Sciatic nerve (tissue), 2 donors: Measurements from ENCODE around the gene CES5A. TPM values are rescaled to one million over a fixed set of nuclear protein-coding genes. Genes with fewer than 3 reads are reported as not detected.
"Not testable (repeated sequence)": the region's sequence is repeated elsewhere in the genome, so short reads cannot be mapped to it uniquely, and the experiment has no call there.

Experiments
- ATAC-seq: fragments of 200-7000 bp; cut with Tn5 transposase; one replicate; pipeline ENCODE4 v1.9.1; 2020; ENCODE audit warnings: mild to moderate bottlenecking, moderate library complexity
- DNase-seq: peaks from one replicate; pipeline ENCODE4 v3.0.0-alpha.2; 2020; ENCODE audit warnings: low spot score
- intact Hi-C: fragments of 100-400 bp; cut with DNase I; formaldehyde crosslinking; loops from one replicate; pipeline ENCODE4 v1.14.2; 2022
- total RNA-seq: library from RNA; stranded (reverse); fragmentation: NEBNext Ultra II Directional; extraction: Animal tissue kit (Norgen Biotek cat#: 25700); gene quantifications from one replicate; pipeline ENCODE4 v1.2.1, GENCODE V29; 2021
- donor health status: DM: no; HTN: no; CAD: no.
- donor health status: DM: no; HTN: no; CAD: no.

The CES5A gene, protein sequence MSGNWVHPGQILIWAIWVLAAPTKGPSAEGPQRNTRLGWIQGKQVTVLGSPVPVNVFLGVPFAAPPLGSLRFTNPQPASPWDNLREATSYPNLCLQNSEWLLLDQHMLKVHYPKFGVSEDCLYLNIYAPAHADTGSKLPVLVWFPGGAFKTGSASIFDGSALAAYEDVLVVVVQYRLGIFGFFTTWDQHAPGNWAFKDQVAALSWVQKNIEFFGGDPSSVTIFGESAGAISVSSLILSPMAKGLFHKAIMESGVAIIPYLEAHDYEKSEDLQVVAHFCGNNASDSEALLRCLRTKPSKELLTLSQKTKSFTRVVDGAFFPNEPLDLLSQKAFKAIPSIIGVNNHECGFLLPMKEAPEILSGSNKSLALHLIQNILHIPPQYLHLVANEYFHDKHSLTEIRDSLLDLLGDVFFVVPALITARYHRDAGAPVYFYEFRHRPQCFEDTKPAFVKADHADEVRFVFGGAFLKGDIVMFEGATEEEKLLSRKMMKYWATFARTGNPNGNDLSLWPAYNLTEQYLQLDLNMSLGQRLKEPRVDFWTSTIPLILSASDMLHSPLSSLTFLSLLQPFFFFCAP
- total RNA-seq: not detected

DNA sequence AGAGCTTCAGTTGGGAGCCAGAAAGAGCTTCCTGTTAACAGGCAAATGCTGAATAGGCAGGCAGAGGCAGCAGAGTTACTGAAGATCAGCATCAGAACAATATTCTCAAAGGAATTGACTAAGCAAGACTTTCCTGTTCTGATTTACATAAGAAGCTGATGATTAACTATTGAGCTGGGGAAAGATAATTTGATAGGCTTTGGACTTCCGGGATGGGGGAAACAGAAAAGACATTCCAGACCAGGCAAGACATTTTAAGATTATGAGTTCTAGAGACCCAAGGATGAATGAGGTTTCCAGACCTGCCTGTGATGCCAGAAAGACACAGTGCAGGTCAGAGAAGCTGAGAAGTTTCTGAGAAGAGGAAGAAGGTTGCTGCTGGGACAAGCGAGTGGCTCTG lies at the start of gene CES5A:
Gene CES5A (minus strand): TSS at position 101 of the 400 bp plus-strand sequence. CDS start 152 bp downstream, outside the sequence.
- intact Hi-C loops: no loop called here
- ATAC-seq (no peak), DNase-seq (no peak)

DNA sequence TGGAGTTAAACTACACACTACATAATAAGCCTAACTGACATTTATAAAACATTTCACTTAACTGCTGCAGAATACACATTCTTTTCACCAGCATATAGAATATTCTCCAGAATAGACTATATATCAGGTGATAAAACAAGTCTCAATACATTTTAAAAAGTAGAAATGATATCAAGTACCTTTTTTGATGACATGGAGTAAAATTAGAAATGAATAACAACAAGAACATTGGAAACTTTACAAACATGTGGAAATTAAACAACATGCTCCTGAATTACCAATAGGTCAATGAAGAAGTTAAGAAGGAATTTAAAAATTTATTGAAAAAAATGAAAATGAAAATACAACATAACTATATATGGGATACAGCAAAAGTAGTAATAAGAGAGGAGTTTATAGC lies 47.5 kb upstream of the CES5A start:
- DNase-seq (no peak), ATAC-seq (no peak)
- intact Hi-C loops: no loop called here

DNA sequence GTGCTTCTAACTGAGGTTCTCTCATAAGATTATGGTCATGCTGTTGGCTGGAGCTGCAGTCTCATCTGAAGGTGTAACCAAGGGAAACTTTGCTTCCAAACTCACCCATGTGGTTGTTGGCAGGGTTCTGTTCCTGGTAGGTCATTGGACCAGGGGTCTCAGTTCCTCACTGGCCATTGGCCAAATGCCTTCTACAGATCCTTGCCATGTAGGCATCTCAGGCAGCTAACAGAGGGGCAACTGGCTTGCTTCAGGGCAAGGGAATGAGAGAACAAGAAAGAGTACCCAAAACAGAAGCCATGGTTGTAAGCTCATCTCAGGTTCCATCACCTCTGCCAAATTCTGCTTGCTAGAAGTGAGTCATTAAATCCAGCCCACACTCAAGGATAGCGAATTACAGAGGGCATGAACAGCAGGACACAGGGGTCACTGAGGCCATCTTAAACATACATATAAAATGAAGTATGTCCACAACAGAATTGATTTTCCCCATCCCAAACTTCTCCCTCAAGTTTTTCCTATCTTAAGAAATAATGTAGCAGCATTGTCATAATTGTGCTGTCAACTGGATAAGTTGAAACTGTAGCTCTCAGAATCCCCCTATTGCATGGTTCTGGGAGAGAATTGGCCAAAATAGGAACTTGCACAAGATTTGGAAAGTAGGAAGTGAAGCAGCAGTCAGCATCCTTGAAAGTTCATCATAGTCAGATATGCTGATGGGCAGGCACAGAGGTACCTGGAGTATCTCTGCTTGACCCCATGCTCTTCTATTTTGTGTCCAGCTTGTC lies 42.4 kb upstream of the CES5A start:
- intact Hi-C loops: no loop called here
- ATAC-seq: no peak
- DNase-seq: no peak

DNA sequence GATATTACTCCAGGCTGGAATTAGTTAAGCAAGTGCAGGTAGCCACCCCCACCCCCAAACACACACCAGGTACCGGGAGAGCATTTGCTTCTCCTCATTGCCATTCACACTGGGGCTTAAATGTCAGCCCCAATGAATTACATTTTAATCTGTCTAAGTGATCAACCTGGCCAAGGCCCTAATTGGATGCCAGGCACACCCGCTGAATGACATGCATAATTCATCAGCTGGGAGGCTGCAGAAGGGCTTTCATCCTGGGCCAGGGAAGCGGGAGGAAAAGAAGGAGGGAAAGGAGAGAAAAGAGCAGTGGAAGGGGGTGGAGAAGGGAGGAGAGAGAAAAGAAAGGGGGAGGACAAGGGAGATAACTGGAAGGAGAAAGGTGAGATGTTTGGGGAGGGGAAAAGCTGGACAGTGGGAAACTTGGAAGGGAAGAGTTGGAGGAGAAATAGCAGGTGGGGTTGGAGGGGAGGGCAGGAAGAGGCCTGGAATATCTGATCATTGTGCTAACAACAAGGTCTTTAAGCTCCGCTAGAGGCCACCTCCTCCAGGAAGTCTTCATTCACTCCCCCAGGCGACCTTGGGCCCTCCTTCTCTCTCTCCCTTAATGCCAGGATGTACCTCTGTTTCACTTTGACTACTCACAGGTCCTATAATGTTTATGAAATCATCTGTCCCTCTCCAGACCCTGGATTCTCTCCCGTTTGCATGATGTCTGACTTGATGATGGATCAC lies 40.1 kb upstream of the CES5A start:
- intact Hi-C loops: no loop called here
- DNase-seq (no peak), ATAC-seq (no peak)

- ATAC-seq: no peak
- DNase-seq: no peak
- intact Hi-C loops: no loop called here
Measured at GRCh38 chr16:55914383-55914782, 39.2 kb upstream of the CES5A start.

DNA sequence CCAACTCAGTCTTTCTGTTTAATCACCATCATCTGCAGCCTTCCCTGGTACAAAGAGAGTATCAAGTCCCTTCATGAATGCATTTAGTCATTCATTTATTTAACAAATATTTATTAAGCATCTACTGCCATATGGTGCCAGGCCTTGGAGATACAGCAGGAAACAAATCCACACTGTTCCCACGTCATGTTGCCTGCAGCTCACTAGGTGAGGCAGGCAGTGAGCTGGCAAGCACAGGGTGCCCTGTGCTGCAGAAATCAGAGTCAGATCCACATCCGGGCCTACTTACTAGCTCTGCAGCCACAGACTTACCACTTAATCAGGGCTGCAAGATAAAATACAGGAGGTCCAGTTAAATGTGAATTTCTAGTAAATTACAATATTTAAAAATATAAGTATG lies 38.5 kb upstream of the CES5A start:
- DNase-seq (no peak), ATAC-seq (no peak)
- intact Hi-C loops: no loop called here

DNA sequence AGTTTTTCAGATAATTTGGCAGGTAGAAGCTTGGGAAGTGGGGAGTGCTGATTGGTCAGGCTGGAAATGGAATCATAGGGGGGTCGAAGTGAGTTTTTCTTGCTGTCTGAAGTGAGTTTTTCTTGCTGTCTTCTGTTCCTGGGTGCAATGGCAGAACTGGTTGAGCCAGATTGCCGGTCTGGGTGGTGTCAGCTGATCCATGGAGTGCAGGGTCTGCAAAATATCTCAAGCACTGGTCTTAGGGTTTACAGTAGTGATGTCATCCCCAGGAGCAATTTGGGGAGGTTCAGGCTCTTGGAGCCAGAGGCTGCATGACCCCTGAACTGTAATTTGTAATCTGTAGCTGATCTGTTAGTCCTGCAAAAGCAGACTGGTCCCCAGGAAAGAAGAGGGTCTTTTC lies 37.9 kb upstream of the CES5A start:
- DNase-seq, intact Hi-C loops, ATAC-seq: not testable (repeated sequence)

DNA sequence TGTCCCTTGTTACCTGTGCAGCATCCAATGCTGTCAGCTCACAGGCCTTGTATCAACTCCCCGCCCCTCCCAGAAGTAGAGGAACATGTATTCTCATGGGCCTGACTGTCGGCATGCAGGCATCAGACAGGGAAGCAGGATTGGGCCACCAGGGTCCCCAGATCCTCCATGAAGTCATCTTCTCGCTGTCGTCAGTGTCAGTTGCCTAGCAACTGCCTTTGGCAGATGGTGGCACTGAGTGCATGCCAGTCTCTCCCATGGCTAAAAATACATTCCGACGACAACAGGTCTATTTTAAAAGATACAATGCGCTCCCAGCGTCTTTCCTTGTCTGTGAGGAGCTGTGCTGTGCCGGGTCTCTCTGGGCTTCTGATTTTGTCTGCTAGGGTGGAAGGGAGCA lies 36.8 kb upstream of the CES5A start:
- no peak for DNase-seq
- no peak for ATAC-seq
- intact Hi-C loops: no loop called here

GRCh38 chr16:55911616-55912015 lies 36.4 kb upstream of the CES5A start:
- no peak for DNase-seq
- ATAC-seq: no peak
- intact Hi-C loops: no loop called here

DNA sequence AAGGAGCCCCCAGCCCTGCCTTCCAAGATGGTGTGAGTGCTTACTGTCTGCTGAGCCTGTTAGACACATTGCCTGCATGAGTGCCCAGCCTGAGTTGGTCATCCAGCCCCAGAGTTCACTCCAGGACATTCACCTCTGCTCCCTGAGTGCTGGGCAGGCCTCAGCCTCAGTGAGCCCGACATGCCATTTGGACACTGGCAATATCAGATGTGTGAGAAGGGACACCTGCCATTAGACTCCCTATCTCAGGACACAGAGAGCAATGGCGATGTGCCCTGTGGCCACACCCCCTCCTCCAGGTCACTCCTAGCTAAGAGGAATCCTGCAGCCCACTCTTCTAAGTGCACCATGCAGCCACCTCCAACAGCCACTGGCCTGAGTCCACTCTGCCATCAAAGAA lies 34.7 kb upstream of the CES5A start:
- ATAC-seq (no peak), DNase-seq (no peak)
- intact Hi-C loops: no loop called here

- no peak for DNase-seq
- ATAC-seq: no peak
- intact Hi-C loops: no loop called here
Measured at GRCh38 chr16:55908641-55909040, 33.5 kb upstream of the CES5A start.

- ATAC-seq: no peak
- no peak for DNase-seq
- intact Hi-C loops: no loop called here
Measured at GRCh38 chr16:55907661-55908060, 32.5 kb upstream of the CES5A start.

DNA sequence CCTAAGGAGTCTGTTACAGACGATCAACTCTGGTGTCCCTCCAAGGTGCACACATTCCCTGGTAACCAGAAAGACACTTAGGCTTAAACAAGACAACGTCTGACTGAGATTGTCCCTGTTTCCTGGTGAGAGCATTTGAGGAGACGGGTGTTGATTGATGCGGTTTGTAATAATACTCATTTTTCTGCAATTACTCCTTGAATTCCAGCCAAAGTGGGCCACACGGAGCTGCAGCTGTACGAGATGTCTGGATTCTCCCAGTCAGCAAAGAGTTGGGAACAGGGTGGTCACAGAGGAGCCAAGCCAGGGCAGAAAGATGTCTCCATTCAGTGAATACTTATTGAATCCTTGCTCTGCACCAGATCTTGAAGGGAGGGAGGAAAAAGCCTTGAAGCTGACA lies 30.9 kb upstream of the CES5A start:
- ATAC-seq (no peak), DNase-seq (no peak)
- intact Hi-C loops: no loop called here

- ATAC-seq: no peak
- DNase-seq: no peak
- intact Hi-C loops: no loop called here
Measured at GRCh38 chr16:55905651-55906050, 30.5 kb upstream of the CES5A start.

- intact Hi-C loops: no loop called here
- DNase-seq: no peak
- no peak for ATAC-seq
Measured at GRCh38 chr16:55901566-55902217, 26.5 kb upstream of the CES5A start.

- DNase-seq: no peak
Measured at GRCh38 chr16:55900616-55901393, 25.6 kb upstream of the CES5A start.

DNA sequence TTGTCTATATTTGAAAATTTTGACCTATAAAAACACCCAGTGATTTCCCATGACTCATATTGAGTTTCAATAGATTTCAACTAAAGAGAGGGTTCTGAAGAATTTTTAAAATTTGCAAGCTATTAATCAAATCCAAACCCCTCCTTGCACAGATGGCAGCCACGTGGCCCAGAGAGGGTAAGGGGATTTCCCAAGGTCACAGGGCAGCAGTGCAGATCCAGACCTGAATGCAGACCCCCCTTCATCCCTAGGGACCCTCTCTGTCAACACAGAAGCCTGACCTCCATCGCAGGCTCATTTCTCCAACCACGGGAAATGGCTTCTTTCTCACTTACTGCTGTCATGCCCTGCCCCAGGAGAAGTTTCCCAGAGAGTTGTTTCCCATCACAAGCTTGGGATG lies 24.7 kb upstream of the CES5A start:
- intact Hi-C loops: no loop called here
- DNase-seq (no peak), ATAC-seq (no peak)

More at GRCh38 chr16:55900616-55901393, 25.6 kb upstream of the CES5A start:
- no peak for ATAC-seq
- intact Hi-C loops: no loop called here

DNA sequence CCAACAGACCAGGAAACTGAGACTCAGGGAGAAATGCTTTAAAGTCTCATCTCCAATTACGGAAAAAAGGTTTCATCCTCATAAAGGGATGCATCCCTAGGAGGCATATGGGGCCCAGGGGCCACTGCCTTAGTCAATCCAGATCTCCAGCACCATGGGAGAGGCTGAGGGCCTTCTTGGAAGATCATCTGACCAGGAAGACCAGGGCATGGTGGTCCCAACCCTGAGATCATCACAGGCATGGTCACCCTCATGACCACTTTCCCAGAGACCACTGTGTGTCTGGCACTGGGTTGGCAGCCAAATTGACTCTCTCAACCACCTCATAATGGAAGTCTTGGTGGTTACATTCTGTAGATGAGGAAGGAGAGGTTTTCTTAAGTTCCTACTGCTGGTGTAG lies 23.4 kb upstream of the CES5A start:
- no peak for DNase-seq
- ATAC-seq: no peak
- intact Hi-C loops: no loop called here
